Stimulated activated CD8-positive, alpha-beta memory T cell treated with anti-CD3 and anti-CD28 coated beads, Interleukin-12 subunit alpha, Interleukin-12 subunit beta, amount 100 ng/mL, for 4 hours (primary cell): ENCODE results near the gene HASPIN.

Source experiments
- DNase-seq: peaks from one replicate; pipeline ENCODE4 v3.0.0-alpha.2; 2020; ENCODE audit warnings: low read depth

Gene HASPIN

GRCh38 chr17:3735515-3735914 is 11.8 kb downstream of the HASPIN start:
- no peak for DNase-seq

- DNase-seq, result peak; percentile 65
These were observed 15.0 kb downstream of the HASPIN start for GRCh38 chr17:3738562-3739295.

GRCh38 chr17:3739422-3740124 is 15.9 kb downstream of the HASPIN start:
- DNase-seq, result no peak

- no peak for DNase-seq
These were observed 16.9 kb downstream of the HASPIN start for GRCh38 chr17:3740611-3741073.

- no peak for DNase-seq
These were observed 20.3 kb downstream of the HASPIN start for GRCh38 chr17:3744014-3744413.

- DNase-seq, result no peak
These were observed 21.4 kb downstream of the HASPIN start for GRCh38 chr17:3745071-3745470.

GRCh38 chr17:3747805-3748204 is 24.1 kb downstream of the HASPIN start:
- DNase-seq, result no peak

- no peak for DNase-seq
These were observed 24.9 kb downstream of the HASPIN start for GRCh38 chr17:3748576-3748975.

GRCh38 chr17:3750296-3750695 is 26.6 kb downstream of the HASPIN start:
- DNase-seq, result no peak

- no peak for DNase-seq
These were observed 27.2 kb downstream of the HASPIN start for GRCh38 chr17:3750926-3751325.

GRCh38 chr17:3751836-3752235 is 28.1 kb downstream of the HASPIN start:
- no peak for DNase-seq

GRCh38 chr17:3753624-3754023 is 29.9 kb downstream of the HASPIN start:
- no peak for DNase-seq

- no peak for DNase-seq
These were observed 30.4 kb downstream of the HASPIN start for GRCh38 chr17:3754066-3754457.

- peak; percentile 36 for DNase-seq
These were observed 31.0 kb downstream of the HASPIN start for GRCh38 chr17:3754458-3755334.

GRCh38 chr17:3755335-3756030 is 31.8 kb downstream of the HASPIN start:
- DNase-seq, result no peak

- no peak for DNase-seq
These were observed 36.0 kb downstream of the HASPIN start for GRCh38 chr17:3759597-3760216.

GRCh38 chr17:3761036-3761917 is 37.6 kb downstream of the HASPIN start:
- no peak for DNase-seq

- no peak for DNase-seq
These were observed 38.2 kb downstream of the HASPIN start for GRCh38 chr17:3761918-3762380.

GRCh38 chr17:3762922-3763776 is 39.4 kb downstream of the HASPIN start:
- DNase-seq, result no peak
